Spinal cord (tissue), 10 donors: ENCODE data around the gene PAX2. TPM values are rescaled to one million over a fixed set of nuclear protein-coding genes. Genes with fewer than 3 reads are reported as not detected.

Experiments used
- DNase-seq, 6 donors: peaks; one replicate each; pipeline versions ENCODE4 v3.0.0 to v3.0.0-alpha.2; 2013 to 2015; ENCODE audit warnings: low spot score in 6 of 6, low read depth in 4 of 6
- H3K27ac ChIP-seq: one replicate; pipeline ENCODE4 v1.5.1; 2013; ENCODE audit warnings: low read depth, low read length, control low read depth
- H3K27me3 ChIP-seq: one replicate; pipeline ENCODE4 v1.6.1; 2013; ENCODE audit warnings: low read length; ENCODE audit not compliant: control insufficient read depth, insufficient read depth
- H3K36me3 ChIP-seq: one replicate; pipeline ENCODE4 v1.6.1; 2013; ENCODE audit warnings: low read length; ENCODE audit not compliant: control insufficient read depth, insufficient read depth
- H3K4me1 ChIP-seq: one replicate; pipeline ENCODE4 v1.6.1; 2013; ENCODE audit warnings: low read length; ENCODE audit not compliant: control insufficient read depth, insufficient read depth
- H3K4me3 ChIP-seq: one replicate; pipeline ENCODE4 v1.5.1; 2013; ENCODE audit warnings: low read depth, low read length, control low read depth
- H3K9me3 ChIP-seq: one replicate; pipeline ENCODE4 v1.6.1; 2013; ENCODE audit warnings: low read length; ENCODE audit not compliant: control insufficient read depth, insufficient read depth
- WGBS: methylation state at CpG from one replicate; pipeline ENCODE4 v1.1.5; 2013; ENCODE audit warnings: missing lambda C conversion rate; ENCODE audit not compliant: insufficient coverage; 5-methylcytosine and 5-hydroxymethylcytosine counted together
- polyA plus RNA-seq, 2 donors: library from polyadenylated mRNA; unstranded; fragments of 120-200 nt; gene quantifications; one replicate each; pipeline ENCODE4 v1.2.1, GENCODE V29; 2013; ENCODE audit not compliant: insufficient read length in 2 of 2
- total RNA-seq, 2 donors: library from RNA; depleted of rRNA in 1 of 2; stranded (reverse); fragments of 120-200 nt in 1 of 2; fragments of >200 nt in 1 of 2; gene quantifications; one replicate each; pipeline versions ENCODE4 v1.2.3 to v1.2.4, GENCODE V29; 2013 to 2014
- donor health status: healthy.

Gene PAX2
- total and polyA plus RNA-seq, 4 donors = 1.9 to 54.8 (median 29.3) TPM

DNA sequence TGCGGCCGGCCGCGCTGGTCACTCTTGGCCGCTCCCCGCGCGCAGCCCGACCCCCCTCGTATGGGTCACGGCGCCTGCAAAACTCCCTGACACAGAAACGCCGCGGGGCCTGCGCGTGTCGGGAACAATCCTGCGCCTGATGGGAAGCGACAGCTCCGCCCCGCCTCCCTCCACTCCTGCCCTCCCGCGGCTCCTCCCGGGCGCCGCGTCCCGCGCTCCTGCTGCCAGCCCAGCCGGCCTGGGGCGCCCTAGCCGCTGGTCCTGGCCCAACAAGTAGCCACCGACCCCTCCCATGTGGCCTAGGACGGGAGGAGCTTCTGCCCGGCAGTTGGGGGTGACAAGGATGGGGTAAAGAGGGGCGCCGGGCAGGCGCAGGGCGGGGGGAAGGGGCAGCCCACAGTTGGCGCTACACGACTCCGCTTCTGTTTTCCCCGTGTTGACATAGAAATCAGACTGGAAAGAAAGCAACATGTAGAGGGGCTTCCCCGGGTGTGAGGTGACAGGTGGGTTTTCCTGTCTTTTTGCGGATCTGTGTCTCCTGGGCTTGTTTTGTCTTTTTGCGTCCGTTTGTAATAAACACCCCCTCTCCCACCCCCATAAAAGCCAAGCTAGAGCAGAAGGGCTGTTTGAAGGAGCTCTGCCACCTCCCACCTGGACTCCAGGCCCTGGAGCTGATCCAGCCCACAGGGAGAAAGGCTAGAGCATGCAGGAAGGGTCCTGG is 35.1 kb upstream of the PAX2 start:
- Histone ChIP-seq H3K4me1 (peaks cover 31% of the 10 kb centered on the region), H3K36me3 (no peaks in the 10 kb centered on the region), H3K4me3 (no peak overlapping the region), H3K27me3 (peaks cover 70% of the 10 kb centered on the region), H3K9me3 (no peaks in the 10 kb centered on the region), H3K27ac (no peak overlapping the region)
- peak in 2 of 6 donors; percentile 51 to 62 for DNase-seq
- WGBS = 1% methylated on average over 40 of the region's 48 CpGs

GRCh38 chr10:100713049-100713858 is 32.1 kb upstream of the PAX2 start:
- Histone ChIP-seq H3K36me3 (no peaks in the 10 kb centered on the region), H3K27me3 (peaks cover 87% of the 10 kb centered on the region), H3K27ac (no peak overlapping the region), H3K4me1 (peaks cover 36% of the 10 kb centered on the region), H3K9me3 (no peaks in the 10 kb centered on the region), H3K4me3 (no peak overlapping the region)
- DNase-seq = peak in 1 of 6 donors; percentile 81
- WGBS = 8% methylated on average over 30 of the region's 37 CpGs

GRCh38 chr10:100713859-100714565 is 31.4 kb upstream of the PAX2 start:
- no peak for DNase-seq
- Histone ChIP-seq H3K4me3 (no peak overlapping the region), H3K36me3 (no peaks in the 10 kb centered on the region), H3K4me1 (peaks cover 36% of the 10 kb centered on the region), H3K27me3 (peaks cover 88% of the 10 kb centered on the region), H3K9me3 (no peaks in the 10 kb centered on the region), H3K27ac (no peak overlapping the region)
- 2% methylated on average over 31 of the region's 36 CpGs for WGBS

- no peak overlapping the region for H3K4me3 ChIP-seq
- WGBS = no CpG with 5 or more reads among the region's 1 CpG
Measured at GRCh38 chr10:100714566-100714950, 30.8 kb upstream of the PAX2 start.

DNA sequence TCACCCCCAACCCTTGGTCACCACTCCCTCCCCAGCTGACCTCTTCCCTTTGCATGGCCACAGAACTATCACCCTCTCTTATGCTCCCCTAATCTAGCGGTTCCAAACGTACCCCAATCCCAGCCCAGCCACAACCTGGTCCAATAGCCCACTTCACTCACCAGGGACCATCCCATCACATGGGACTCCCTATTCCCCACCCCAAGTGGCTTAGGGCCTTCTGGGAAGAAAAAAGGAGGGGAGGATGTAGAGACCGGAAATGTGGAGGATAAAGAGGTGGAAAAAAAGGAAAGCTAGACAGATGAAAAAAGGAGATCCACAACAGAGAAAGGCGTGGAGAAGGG is 30.3 kb upstream of the PAX2 start:
- no peak for DNase-seq
- no peaks in the 10 kb centered on the region for H3K36me3 ChIP-seq
- no peaks in the 10 kb centered on the region for H3K9me3 ChIP-seq
- no peak overlapping the region for H3K4me3 ChIP-seq
- H3K27ac ChIP-seq = no peak overlapping the region
- peaks cover 25% of the 10 kb centered on the region for H3K4me1 ChIP-seq
- peaks cover 81% of the 10 kb centered on the region for H3K27me3 ChIP-seq
- 39% methylated on average over 2 of the region's 4 CpGs for WGBS

More at GRCh38 chr10:100714566-100714950, 30.8 kb upstream of the PAX2 start:
- Histone ChIP-seq H3K36me3 (no peaks in the 10 kb centered on the region), H3K27me3 (peaks cover 83% of the 10 kb centered on the region), H3K27ac (no peak overlapping the region), H3K4me1 (peaks cover 30% of the 10 kb centered on the region), H3K9me3 (no peaks in the 10 kb centered on the region)
- no peak for DNase-seq

GRCh38 chr10:100715445-100716385 is 29.7 kb upstream of the PAX2 start:
- no peaks in the 10 kb centered on the region for H3K9me3 ChIP-seq
- peaks cover 20% of the 10 kb centered on the region for H3K4me1 ChIP-seq
- DNase-seq = no peak
- WGBS = 10% methylated on average over 49 of the region's 66 CpGs
- no peak overlapping the region for H3K27ac ChIP-seq
- no peaks in the 10 kb centered on the region for H3K36me3 ChIP-seq
- H3K4me3 ChIP-seq = peak overlapping the region; percentile 5
- H3K27me3 ChIP-seq = peaks cover 78% of the 10 kb centered on the region

DNA sequence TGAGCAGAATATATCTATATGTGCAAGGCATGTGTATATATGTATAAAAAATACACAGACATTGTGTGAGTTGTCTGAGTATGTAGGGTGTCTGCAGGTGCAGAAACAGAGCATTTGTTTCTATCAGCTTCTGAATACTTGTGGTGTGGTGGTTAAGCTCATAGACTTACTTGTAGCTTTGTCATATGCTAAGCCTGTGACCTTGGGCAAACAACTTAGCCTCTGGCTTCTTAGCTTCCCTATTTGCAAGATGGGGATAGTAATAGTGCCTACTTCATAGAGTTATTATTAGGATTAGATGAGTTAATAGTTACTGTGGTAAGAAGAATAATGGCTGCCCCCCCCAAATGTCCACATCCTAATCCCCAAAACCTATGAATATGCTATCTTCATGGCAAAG is 28.2 kb upstream of the PAX2 start:
- Histone ChIP-seq H3K36me3 (no peaks in the 10 kb centered on the region), H3K4me1 (peaks cover 19% of the 10 kb centered on the region), H3K9me3 (no peaks in the 10 kb centered on the region), H3K27ac (no peak overlapping the region), H3K27me3 (peaks cover 73% of the 10 kb centered on the region), H3K4me3 (no peak overlapping the region)
- DNase-seq = no peak

GRCh38 chr10:100718197-100718742 is 27.1 kb upstream of the PAX2 start:
- Histone ChIP-seq H3K9me3 (no peaks in the 10 kb centered on the region), H3K4me1 (peaks cover 17% of the 10 kb centered on the region), H3K36me3 (no peaks in the 10 kb centered on the region), H3K27me3 (peaks cover 70% of the 10 kb centered on the region), H3K27ac (no peak overlapping the region), H3K4me3 (no peak overlapping the region)
- no CpG with 5 or more reads among the region's 1 CpG for WGBS
- DNase-seq = no peak

GRCh38 chr10:100723180-100723579 is 22.2 kb upstream of the PAX2 start:
- H3K36me3 ChIP-seq = no peaks in the 10 kb centered on the region
- H3K27ac ChIP-seq = no peak overlapping the region
- WGBS = 78% methylated on average over 3 of the region's 5 CpGs
- H3K9me3 ChIP-seq = no peaks in the 10 kb centered on the region
- DNase-seq = no peak
- peaks cover 4% of the 10 kb centered on the region for H3K4me1 ChIP-seq
- H3K27me3 ChIP-seq = peaks cover 74% of the 10 kb centered on the region
- no peak overlapping the region for H3K4me3 ChIP-seq
